Osteoblast (primary cell): ENCODE results near the gene FBXO36. TPM values are rescaled to one million over a fixed set of nuclear protein-coding genes. Genes with fewer than 3 reads are reported as not detected.

Experiments used
- DNase-seq: peaks from one replicate; pipeline ENCODE4 v3.0.0; 2011; ENCODE audit warnings: low spot score, mixed read lengths; ENCODE audit not compliant: insufficient read length; ENCODE audit errors: missing footprints
- H2AFZ ChIP-seq: 2 replicates; pipeline ENCODE4 v1.6.0; 2011; ENCODE audit warnings: mild to moderate bottlenecking, low read length
- H3K27ac ChIP-seq: 2 replicates; pipeline ENCODE4 v1.5.1; 2011; ENCODE audit warnings: mild to moderate bottlenecking, low read depth, low read length, moderate library complexity
- H3K27me3 ChIP-seq: 2 replicates; pipeline ENCODE4 v1.6.0; 2012; ENCODE audit warnings: mild to moderate bottlenecking, control low read depth, inconsistent platforms, low read length, moderate library complexity; ENCODE audit not compliant: insufficient read depth
- H3K36me3 ChIP-seq: 2 replicates; pipeline ENCODE4 v1.5.1; 2011; ENCODE audit warnings: mild to moderate bottlenecking, low read length, control low read depth, moderate library complexity; ENCODE audit not compliant: insufficient read depth
- H3K4me1 ChIP-seq: 2 replicates; pipeline ENCODE4 v1.5.1; 2011; ENCODE audit warnings: mild to moderate bottlenecking, low read length, control low read depth, moderate library complexity; ENCODE audit not compliant: insufficient read depth
- H3K4me2 ChIP-seq: 2 replicates; pipeline ENCODE4 v1.6.0; 2011; ENCODE audit warnings: mild to moderate bottlenecking, low read length; ENCODE audit not compliant: insufficient read depth
- H3K4me3 ChIP-seq: fragments of 200-600 bp; sonication (generic); 3 replicates; pipeline ENCODE4 v1.5.1; 2012; ENCODE audit warnings: mild to moderate bottlenecking, low read length, inconsistent platforms; ENCODE audit not compliant: insufficient read depth
- H3K79me2 ChIP-seq: 2 replicates; pipeline ENCODE4 v1.6.0; 2012; ENCODE audit warnings: mild to moderate bottlenecking, low read length, control low read depth, inconsistent platforms; ENCODE audit not compliant: insufficient read depth
- H3K9me3 ChIP-seq: 2 replicates; pipeline ENCODE4 v1.5.1; 2011; ENCODE audit warnings: low read depth, low read length, control low read depth
- H4K20me1 ChIP-seq: 2 replicates; pipeline ENCODE4 v1.6.0; 2012; ENCODE audit warnings: mild to moderate bottlenecking, low read length, control low read depth; ENCODE audit not compliant: insufficient read depth
- total RNA-seq: library from RNA; depleted of rRNA; stranded (reverse); fragments of >200 nt; gene quantifications from 2 replicates; pipeline ENCODE4 v1.2.3, GENCODE V29; 2012
- TF ChIP-seq, protein P1 (sequence below): IDR thresholded peaks from 2 replicates; pipeline ENCODE4 v1.5.1; 2011; ENCODE audit warnings: mild to moderate bottlenecking, low read depth, low read length, moderate library complexity; ENCODE audit errors: extremely low read depth

Gene FBXO36
- total RNA-seq, 1 donor: 6.9 TPM

DNA sequence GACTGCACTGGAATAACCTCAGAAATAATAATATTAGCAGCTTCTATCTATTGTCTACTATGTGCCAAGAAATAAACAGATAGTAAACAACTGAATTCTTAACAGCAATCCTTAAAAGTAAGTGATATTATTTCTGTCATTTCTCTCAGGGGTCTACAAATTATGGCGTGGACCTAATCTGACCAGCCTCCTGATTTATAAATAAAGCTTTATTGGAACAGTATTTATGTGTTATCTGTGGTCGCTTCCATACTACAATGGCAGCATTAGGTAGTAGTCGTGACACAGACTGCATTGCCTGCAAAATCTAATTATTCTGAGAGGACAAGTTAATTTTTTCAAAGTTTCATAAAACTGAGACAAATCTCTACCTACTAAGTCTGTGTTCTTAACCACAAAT is 97.4 kb downstream of the FBXO36 start:
- H3K4me3 ChIP-seq: no peak overlapping the region
- H3K4me2 ChIP-seq: no peak overlapping the region
- H2AFZ ChIP-seq: no peak overlapping the region
- H3K79me2 ChIP-seq: no peaks in the 10 kb centered on the region
- H3K36me3 ChIP-seq: no peaks in the 10 kb centered on the region
- H4K20me1 ChIP-seq: no peaks in the 10 kb centered on the region
- DNase-seq: no peak
- no peaks in the 10 kb centered on the region for H3K9me3 ChIP-seq
- H3K27ac ChIP-seq: no peak overlapping the region
- no peaks in the 10 kb centered on the region for H3K4me1 ChIP-seq
- TF ChIP-seq, protein P1, sequence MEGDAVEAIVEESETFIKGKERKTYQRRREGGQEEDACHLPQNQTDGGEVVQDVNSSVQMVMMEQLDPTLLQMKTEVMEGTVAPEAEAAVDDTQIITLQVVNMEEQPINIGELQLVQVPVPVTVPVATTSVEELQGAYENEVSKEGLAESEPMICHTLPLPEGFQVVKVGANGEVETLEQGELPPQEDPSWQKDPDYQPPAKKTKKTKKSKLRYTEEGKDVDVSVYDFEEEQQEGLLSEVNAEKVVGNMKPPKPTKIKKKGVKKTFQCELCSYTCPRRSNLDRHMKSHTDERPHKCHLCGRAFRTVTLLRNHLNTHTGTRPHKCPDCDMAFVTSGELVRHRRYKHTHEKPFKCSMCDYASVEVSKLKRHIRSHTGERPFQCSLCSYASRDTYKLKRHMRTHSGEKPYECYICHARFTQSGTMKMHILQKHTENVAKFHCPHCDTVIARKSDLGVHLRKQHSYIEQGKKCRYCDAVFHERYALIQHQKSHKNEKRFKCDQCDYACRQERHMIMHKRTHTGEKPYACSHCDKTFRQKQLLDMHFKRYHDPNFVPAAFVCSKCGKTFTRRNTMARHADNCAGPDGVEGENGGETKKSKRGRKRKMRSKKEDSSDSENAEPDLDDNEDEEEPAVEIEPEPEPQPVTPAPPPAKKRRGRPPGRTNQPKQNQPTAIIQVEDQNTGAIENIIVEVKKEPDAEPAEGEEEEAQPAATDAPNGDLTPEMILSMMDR: no peak
- no peaks in the 10 kb centered on the region for H3K27me3 ChIP-seq

- H3K27me3 ChIP-seq: no peaks in the 10 kb centered on the region
- no peak overlapping the region for H3K4me2 ChIP-seq
- TF ChIP-seq, protein P1: no peak
- H3K36me3 ChIP-seq: no peaks in the 10 kb centered on the region
- DNase-seq: no peak
- no peaks in the 10 kb centered on the region for H3K4me1 ChIP-seq
- H3K4me3 ChIP-seq: no peak overlapping the region
- H3K79me2 ChIP-seq: no peaks in the 10 kb centered on the region
- H3K27ac ChIP-seq: no peak overlapping the region
- H4K20me1 ChIP-seq: no peaks in the 10 kb centered on the region
- no peaks in the 10 kb centered on the region for H3K9me3 ChIP-seq
- no peak overlapping the region for H2AFZ ChIP-seq
Measured at GRCh38 chr2:230023313-230023712, 101.0 kb downstream of the FBXO36 start.

DNA sequence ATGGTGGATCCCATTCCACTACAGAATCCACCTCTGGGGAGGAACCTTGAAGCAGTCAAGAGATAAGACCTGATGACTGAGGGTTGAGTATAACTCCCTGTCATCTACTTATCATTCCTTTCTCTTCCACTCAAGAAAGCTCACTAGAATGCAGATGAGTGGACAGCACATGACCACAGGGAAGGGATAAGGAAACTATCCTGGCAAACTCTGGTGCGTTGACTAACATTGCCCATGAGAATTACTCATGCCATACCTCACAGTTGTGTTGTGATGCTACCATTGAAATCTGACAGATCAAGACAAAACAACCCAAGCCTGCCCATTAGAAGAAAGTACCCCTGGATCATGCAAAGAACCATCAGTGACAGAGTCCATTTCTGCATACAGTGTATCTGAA is 119.9 kb downstream of the FBXO36 start:
- no peaks in the 10 kb centered on the region for H3K27me3 ChIP-seq
- no peaks in the 10 kb centered on the region for H3K9me3 ChIP-seq
- no peaks in the 10 kb centered on the region for H3K36me3 ChIP-seq
- H3K4me3 ChIP-seq: no peak overlapping the region
- no peaks in the 10 kb centered on the region for H4K20me1 ChIP-seq
- TF ChIP-seq, protein P1: no peak
- no peak overlapping the region for H3K4me2 ChIP-seq
- no peaks in the 10 kb centered on the region for H3K4me1 ChIP-seq
- DNase-seq: peak; percentile 67
- H2AFZ ChIP-seq: no peak overlapping the region
- H3K27ac ChIP-seq: no peak overlapping the region
- H3K79me2 ChIP-seq: no peaks in the 10 kb centered on the region

GRCh38 chr2:230043025-230043424 is 120.7 kb downstream of the FBXO36 start:
- Histone ChIP-seq H3K4me2 (no peak overlapping the region), H3K4me1 (no peaks in the 10 kb centered on the region), H3K4me3 (no peak overlapping the region), H2AFZ (no peak overlapping the region), H3K27me3 (no peaks in the 10 kb centered on the region), H4K20me1 (no peaks in the 10 kb centered on the region), H3K36me3 (no peaks in the 10 kb centered on the region), H3K27ac (no peak overlapping the region), H3K9me3 (no peaks in the 10 kb centered on the region), H3K79me2 (no peaks in the 10 kb centered on the region)
- TF ChIP-seq, protein P1: no peak
- DNase-seq: no peak
